Kidney (tissue), 14 donors: ENCODE results near the gene PRR33. TPM values are rescaled to one million over a fixed set of nuclear protein-coding genes. Genes with fewer than 3 reads are reported as not detected.

Source experiments
- DNase-seq, 5 donors: peaks; one replicate each; pipeline ENCODE4 v3.0.0-alpha.2; 2013 to 2020
- FAIRE-seq: peaks from 2 replicates; lab custom pipeline; 2012; peaks lifted over from hg19 to GRCh38; lab: Jason Lieb, UNC
- H3K27ac ChIP-seq, 2 donors: one replicate each; pipeline ENCODE4 v1.7.0; 2013; ENCODE audit warnings: low read depth in 2 of 2, low read length in 2 of 2, inconsistent platforms in 1 of 2
- H3K27me3 ChIP-seq: one replicate; pipeline ENCODE4 v1.7.1; 2013; ENCODE audit warnings: low read length, inconsistent platforms; ENCODE audit not compliant: control insufficient read depth, insufficient read depth
- H3K36me3 ChIP-seq, 3 donors: one replicate each; pipeline versions ENCODE4 v1.7.0 to v1.7.1; 2013; ENCODE audit warnings: low read length in 3 of 3, control low read depth in 1 of 3, inconsistent platforms in 1 of 3; ENCODE audit not compliant: insufficient read depth in 3 of 3, control insufficient read depth in 2 of 3
- H3K4me1 ChIP-seq, 3 donors: one replicate each; pipeline versions ENCODE4 v1.7.0 to v1.7.1; 2013; ENCODE audit warnings: low read length in 3 of 3, inconsistent platforms in 1 of 3, low read depth in 1 of 3; ENCODE audit not compliant: control insufficient read depth in 2 of 3, insufficient read depth in 2 of 3
- H3K4me3 ChIP-seq, 3 donors: one replicate each; pipeline versions ENCODE4 v1.7.0 to v1.8.1; 2013; ENCODE audit warnings: low read length in 3 of 3, control low read depth in 1 of 3, inconsistent platforms in 1 of 3
- H3K9ac ChIP-seq, 3 donors: one replicate each; pipeline versions ENCODE4 v1.7.0 to v1.7.1; 2013; ENCODE audit warnings: low read length in 3 of 3, control low read depth in 1 of 3, inconsistent platforms in 1 of 3
- H3K9me3 ChIP-seq, 3 donors: one replicate each; pipeline versions ENCODE4 v1.7.0 to v1.7.1; 2013; ENCODE audit warnings: low read length in 3 of 3, control low read depth in 1 of 3, inconsistent platforms in 1 of 3; ENCODE audit not compliant: control insufficient read depth in 2 of 3, insufficient read depth in 1 of 3
- CTCF ChIP-seq: IDR thresholded peaks from 3 replicates; pipeline ENCODE4 v1.5.1; 2012; ENCODE audit warnings: mild to moderate bottlenecking, moderate library complexity, borderline replicate concordance; ENCODE audit not compliant: insufficient read depth; ENCODE audit errors: extremely low read depth
- intact Hi-C: fragments of 100-400 bp; cut with DNase I; formaldehyde crosslinking; loops from one replicate; pipeline ENCODE4 v1.11.1; 2022
- polyA plus RNA-seq: library from polyadenylated mRNA; stranded (reverse); fragments of 350-450 nt; fragmentation: Illumina TruSeq; extraction: RNeasy Lipid Tissue Mini Kit (QIAGEN cat#74804); gene quantifications from one replicate; pipeline ENCODE4 v1.2.3, GENCODE V29; 2014; ENCODE audit warnings: low read depth, low replicate concordance; ENCODE audit not compliant: insufficient read depth
- total RNA-seq: library from RNA; stranded (reverse); fragmentation: NEBNext Ultra II Directional; extraction: Animal tissue kit (Norgen Biotek cat#: 25700); gene quantifications from one replicate; pipeline ENCODE4 v1.2.1, GENCODE V29; 2021
- donor health status: control.
- donor health status: control.
- donor health status: control.
- donor health status: control.
- donor health status: control.
- donor health status: DM: yes; HTN: yes; CAD: no.
- donor health status: Normal renal cell carcinoma (clear cell type).

Gene PRR33
- total and polyA plus RNA-seq, 2 donors from 2014 or later, result not detected

GRCh38 chr11:1929621-1930461 lies 38.1 kb upstream of the PRR33 start:
- H3K36me3 ChIP-seq, result no peaks in the 10 kb centered on the region
- no peak for FAIRE-seq
- TF ChIP-seq CTCF, result no peak
- intact Hi-C loops, result no loop called here
- no peaks in the 10 kb centered on the region for H3K4me1 ChIP-seq
- peak in 1 of 5 donors; percentile 53 for DNase-seq
- H3K9ac ChIP-seq, result no peak overlapping the region
- no peaks in the 10 kb centered on the region for H3K27me3 ChIP-seq
- no peak overlapping the region for H3K27ac ChIP-seq
- no peak overlapping the region for H3K4me3 ChIP-seq
- no peaks in the 10 kb centered on the region for H3K9me3 ChIP-seq

GRCh38 chr11:1928891-1929541 lies 37.3 kb upstream of the PRR33 start:
- no peaks in the 10 kb centered on the region for H3K27me3 ChIP-seq
- H3K36me3 ChIP-seq, result no peaks in the 10 kb centered on the region
- H3K9ac ChIP-seq, result no peak overlapping the region
- no peaks in the 10 kb centered on the region for H3K4me1 ChIP-seq
- H3K27ac ChIP-seq, result no peak overlapping the region
- no peaks in the 10 kb centered on the region for H3K9me3 ChIP-seq
- H3K4me3 ChIP-seq, result no peak overlapping the region
- no peak for TF ChIP-seq CTCF
- FAIRE-seq (no peak), DNase-seq (peak in 2 of 5 donors; percentile 61 to 71)
- intact Hi-C loops, result no loop called here

- TF ChIP-seq CTCF, result no peak
- Histone ChIP-seq H3K9ac (no peak overlapping the region), H3K27me3 (no peaks in the 10 kb centered on the region), H3K36me3 (no peaks in the 10 kb centered on the region), H3K4me3 (no peak overlapping the region), H3K9me3 (no peaks in the 10 kb centered on the region), H3K4me1 (no peaks in the 10 kb centered on the region), H3K27ac (no peak overlapping the region)
- intact Hi-C loops, result no loop called here
- DNase-seq (peak in 2 of 5 donors; percentile 61 to 64), FAIRE-seq (no peak)
Observed at GRCh38 chr11:1928470-1928890, 36.8 kb upstream of the PRR33 start.
